Measurements from ENCODE around the gene RFC1.
"Not testable (repeated sequence)": the region's sequence is repeated elsewhere in the genome, so short reads cannot be mapped to it uniquely, and the experiment has no call there.

The RFC1 gene

GRCh38 chr4:39365830-39366771 lies at the start of gene RFC1:
RFC1 (minus strand) TSS chr4:39366362; CDS start chr4:39366241, 121 bp downstream.
- DNase-seq: peak; percentile 68

DNA sequence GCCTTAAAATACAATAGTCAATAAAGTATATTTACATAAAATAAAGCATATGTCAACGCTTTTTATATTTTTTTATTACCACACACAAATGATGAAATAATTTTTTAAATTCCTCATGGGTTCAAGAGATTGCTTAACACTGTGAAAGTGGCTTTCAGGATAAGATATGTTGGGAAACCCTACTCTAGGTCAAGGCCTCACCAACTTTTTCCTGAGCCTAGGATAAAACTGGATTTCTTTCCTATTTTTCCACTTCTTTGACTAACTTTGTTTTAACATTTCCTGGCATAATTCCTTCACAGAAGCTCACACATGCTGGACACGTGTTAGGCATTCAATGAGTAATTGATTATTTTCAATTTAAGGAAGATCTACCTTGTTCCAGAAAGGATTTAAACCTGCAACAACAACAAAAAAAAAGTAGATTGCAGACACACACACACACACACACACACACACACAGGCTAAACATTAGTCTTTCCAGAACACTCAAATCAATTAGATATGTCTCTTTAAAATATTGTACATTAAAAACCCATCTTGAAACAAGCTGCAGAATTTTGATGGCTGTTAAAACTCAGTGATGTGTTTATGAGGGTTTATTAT lies 49.6 kb upstream of the RFC1 start:
- peak; percentile 9 for DNase-seq

DNA sequence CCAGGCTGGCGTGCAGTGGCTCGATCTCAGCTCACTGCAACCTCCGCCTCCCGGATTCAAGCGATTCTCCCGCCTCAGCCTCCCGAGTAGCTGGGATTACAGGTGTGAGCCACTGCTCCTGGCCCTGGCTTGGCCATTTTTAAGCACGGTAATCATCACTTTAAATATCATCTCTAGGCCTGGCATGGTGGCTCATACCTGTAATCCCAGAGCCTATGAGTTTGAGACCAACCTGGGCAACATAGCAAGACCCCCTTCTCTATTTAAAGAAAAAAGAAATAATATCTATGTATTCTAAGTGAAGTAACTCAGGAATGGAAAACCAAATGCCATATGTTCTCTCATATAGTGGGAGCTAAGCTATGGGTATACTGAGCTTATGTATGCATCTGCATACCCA lies 45.4 kb upstream of the RFC1 start:
- not testable (repeated sequence) for DNase-seq

- DNase-seq: no peak
These were observed 44.3 kb upstream of the RFC1 start for GRCh38 chr4:39410415-39410814.

DNA sequence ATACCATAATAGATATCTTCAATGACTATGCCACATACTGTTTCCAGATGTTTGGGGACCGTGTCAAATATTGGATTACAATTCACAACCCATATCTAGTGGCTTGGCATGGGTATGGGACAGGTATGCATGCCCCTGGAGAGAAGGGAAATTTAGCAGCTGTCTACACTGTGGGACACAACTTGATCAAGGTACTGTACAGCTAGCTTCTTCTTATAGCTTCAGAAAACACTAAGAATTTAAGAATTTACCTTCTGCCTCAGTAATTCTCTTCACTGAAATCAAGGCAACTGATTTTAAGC lies 41.4 kb upstream of the RFC1 start:
- DNase-seq: no peak

GRCh38 chr4:39406763-39407583 lies 40.8 kb upstream of the RFC1 start, which contains the start of gene KLB:
KLB (plus strand) TSS chr4:39406930; CDS start chr4:39406950, 20 bp downstream.
- no peak for DNase-seq

DNA sequence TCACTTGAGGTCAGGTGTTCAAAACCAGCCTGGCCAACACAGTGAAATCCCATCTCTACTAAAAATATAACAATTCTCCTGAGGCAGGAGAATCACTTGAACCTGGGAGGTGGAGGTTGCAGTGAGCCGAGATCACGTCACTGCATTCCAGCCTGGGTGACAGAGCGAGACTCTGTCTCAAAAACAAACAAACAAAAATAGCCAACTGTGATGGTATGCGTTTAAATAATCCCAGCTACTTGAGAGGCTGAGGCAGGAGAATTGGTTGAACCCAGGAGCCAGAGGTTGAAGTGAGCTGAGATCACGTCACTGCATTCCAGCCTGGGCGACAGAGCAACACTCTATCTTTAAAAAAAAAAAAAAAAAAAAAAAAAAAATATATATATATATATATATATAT lies 35.5 kb upstream of the RFC1 start:
- not testable (repeated sequence) for DNase-seq

DNA sequence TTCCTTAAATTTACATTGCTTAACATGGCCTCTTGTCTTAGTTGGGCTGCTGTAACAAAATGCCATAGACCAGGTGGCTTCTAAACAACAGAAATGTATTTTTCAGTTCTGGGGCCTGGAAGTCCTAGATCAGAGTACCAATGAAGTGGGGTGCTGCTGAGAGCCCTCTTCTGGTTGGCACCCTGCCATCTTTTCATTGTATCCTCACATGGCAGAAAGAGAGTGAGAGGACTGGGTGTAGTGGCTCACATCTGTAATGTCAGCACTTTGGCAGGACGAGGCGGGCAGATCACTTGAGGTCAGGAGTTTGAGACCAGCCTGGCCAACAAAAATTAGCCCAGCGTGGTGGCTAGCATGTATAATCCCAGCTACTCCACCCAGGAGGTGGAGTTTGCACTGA lies 28.5 kb upstream of the RFC1 start:
- no peak for DNase-seq

DNA sequence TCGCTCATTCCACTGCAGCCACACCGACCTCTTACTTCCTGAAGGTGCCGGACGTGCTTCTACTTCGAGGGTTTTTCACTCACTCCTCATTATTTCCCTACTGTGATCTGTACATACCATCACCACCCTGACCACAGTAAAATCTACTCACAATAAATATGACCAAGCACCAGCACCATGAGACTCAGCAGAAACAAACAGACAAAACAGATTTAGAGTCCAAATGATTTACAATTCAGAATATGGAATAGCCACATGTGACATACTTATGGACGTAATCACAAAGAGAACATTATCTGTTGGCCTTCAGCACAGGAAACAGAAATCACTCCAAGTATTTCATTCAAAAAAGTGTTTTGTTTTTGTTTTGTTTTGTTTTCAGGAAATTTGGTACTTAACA lies 24.4 kb upstream of the RFC1 start:
- DNase-seq: no peak

GRCh38 chr4:39384563-39384962 lies 18.4 kb upstream of the RFC1 start:
- DNase-seq: no peak

- DNase-seq: no peak
These were observed 17.5 kb upstream of the RFC1 start for GRCh38 chr4:39383690-39384089.

GRCh38 chr4:39375478-39375877 lies 9.3 kb upstream of the RFC1 start:
- no peak for DNase-seq

- DNase-seq: not testable (repeated sequence)
These were observed 5.0 kb upstream of the RFC1 start for GRCh38 chr4:39371209-39371608.

DNA sequence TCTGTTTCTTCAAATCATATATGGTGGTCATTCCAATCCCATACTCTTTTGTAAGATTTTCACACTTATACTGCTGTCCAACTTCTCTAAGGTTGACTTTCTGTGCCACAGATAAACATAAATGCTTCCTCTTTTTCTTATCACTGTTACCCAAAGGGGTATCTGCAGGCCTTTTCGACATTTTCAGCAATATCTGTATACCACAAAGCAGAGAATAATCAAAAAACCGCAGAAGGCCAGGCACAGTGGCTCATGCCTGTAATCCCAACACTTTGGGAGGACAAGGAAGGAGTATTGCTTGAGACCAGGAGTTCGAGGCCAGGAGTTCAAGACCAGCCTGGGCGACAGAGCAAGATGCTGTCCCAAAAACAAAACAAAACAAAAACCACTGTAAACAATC lies 3.1 kb upstream of the RFC1 start:
- DNase-seq: no peak

DNA sequence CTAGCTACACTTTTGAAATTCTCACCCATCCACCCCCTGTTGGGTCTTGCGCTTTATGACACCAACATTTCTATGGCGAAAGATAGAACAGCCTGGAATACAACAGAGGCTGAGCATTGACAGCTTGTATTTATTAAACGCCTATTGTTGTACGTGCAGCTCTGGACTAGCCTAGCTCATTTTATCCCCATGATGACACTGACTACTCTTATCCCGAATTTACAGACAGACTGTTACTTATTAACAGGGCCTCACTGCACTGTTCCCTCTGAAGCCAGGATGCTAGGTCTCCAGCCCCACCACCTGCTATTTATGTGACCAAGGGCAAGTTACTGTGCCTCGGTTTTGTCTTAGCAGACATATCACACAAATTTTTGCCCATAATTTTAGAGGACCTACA lies 1.0 kb upstream of the RFC1 start:
- DNase-seq: no peak

DNA sequence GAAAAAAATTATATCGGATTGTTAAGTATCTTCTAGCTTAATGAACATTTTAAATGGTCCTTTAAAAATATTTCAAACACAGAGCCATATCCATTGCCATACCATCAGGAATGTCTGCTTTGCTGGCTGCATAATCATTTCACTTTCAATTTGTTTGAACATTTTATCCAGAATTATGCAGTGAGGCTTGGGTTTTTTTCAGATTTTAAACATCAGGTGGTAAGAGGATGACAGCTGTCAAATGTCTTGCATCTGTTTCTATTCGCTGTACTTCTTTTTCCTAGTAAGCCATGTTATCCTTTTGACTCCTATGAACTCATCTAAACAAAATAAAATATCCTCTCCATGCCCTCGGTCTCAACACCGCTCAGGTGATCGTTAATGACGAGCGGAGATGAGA lies 802 bp downstream of the RFC1 start:
- no peak for DNase-seq

- DNase-seq: no peak
These were observed 2.3 kb downstream of the RFC1 start for GRCh38 chr4:39363773-39364393.

DNA sequence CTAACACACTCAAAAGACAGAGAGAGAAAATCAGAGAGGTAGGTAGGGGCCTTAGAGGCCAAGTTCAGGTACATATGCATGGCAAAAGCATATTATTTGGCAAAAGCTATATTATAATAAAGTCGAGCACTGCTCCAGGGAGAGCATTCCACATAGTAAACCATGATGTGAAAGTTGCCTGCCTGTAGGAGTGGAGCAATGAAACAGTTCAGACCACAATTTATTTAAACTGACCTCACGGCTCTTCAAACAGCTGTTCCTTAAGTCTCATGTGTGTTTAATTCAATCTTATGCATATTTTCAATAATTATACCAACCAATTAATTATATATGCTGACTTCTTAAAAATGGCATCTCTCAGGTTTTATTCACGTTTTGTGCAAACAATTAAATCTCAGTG lies 3.3 kb downstream of the RFC1 start:
- DNase-seq: peak; percentile 41

DNA sequence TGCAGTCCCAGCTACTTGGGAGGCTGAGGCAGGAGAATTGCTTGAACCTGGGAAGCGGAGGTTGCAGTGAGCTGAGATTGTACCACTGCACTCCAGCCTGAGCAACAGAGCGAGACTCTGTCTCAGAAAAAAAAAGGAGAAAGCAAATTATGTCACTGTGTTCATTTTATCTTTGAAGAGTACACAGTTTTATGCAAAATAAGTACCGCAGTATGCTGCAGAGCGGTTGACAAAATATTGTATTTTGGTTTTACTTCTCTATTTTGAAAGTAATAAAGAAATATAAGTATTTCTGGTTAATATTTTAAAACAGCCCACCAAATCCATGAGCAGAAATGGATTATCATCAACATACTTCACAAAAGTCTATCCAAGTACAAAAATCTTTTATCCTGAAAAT lies 5.6 kb downstream of the RFC1 start:
- DNase-seq: not testable (repeated sequence)

- no peak for DNase-seq
These were observed 9.2 kb downstream of the RFC1 start for GRCh38 chr4:39357002-39357401.

DNA sequence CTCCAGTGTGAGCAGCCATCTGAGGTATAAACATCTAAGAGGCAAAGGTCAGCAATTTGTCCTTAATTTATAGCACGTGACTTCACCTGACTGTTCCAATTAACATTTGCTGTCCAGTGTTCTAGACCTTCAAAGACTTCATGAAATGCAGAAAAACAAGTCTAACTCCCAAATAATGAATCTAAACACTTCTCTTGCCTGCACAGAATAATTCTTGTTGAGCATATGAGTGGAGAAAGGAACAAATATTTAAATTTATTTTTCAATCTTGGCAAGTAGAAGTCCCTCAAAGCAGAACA lies 12.0 kb downstream of the RFC1 start:
- DNase-seq: no peak

DNA sequence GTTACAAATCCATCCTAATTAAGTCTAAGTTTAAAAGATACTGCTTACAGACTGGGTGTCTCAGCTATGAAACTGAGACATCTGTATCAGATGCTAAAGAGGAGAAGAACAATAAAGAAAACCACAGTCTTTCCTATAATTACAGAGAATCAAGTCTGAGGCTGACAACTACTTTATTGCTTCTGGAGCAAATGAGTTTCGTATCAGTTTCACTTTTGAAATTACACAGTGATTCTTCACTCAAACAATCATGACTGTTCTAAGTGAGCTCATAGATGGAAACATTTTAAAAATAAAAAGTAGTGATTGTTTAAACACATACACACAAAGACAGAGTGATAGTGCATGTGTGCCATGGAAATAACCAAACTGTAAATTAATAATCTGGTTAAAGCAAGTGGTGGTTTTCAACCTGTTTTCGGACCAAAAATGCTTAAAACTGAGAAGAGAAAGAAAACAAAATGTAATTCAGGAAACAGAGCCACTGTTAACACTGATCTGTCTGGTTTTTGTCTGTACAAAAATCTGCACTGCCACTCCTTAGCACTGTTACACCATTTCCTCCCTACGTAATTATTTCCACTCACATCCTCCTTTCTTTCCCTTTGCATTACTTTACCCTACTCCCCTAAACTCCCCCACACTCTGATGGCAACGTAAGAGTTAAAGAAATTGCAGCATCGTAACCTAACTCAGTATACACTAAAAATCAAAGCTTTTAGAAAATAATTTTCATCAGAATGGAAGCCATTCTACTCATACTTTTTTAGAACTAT lies 12.5 kb downstream of the RFC1 start:
- peak; percentile 50 for DNase-seq

GRCh38 chr4:39353149-39353477 lies 13.0 kb downstream of the RFC1 start:
- DNase-seq: not testable (repeated sequence)

All from HCEC 1CT (cell line).